Measurements from ENCODE around the gene HHAT. TPM values are rescaled to one million over a fixed set of nuclear protein-coding genes. Genes with fewer than 3 reads are reported as not detected.

The HHAT gene
- polyA plus RNA-seq, 1 donor (not counting 4 experiments of a cell fraction or from before 2014, with no cell fraction given): 3.8 TPM

GRCh38 chr1:210467440-210468043 lies 138.8 kb downstream of the HHAT start:
- Histone ChIP-seq H3K27ac (ENCODE audit: control insufficient read depth, insufficient read depth, low read length) (no peak overlapping the region), H4K20me1 (ENCODE audit: control insufficient read depth, extremely low read depth, insufficient read depth, low read length) (no peaks in the 10 kb centered on the region), H3K9me1 (ENCODE audit: control insufficient read depth, extremely low read depth, insufficient read depth, low read length) (no peaks in the 10 kb centered on the region), H3K27me3 (ENCODE audit: control insufficient read depth, extremely low read depth, insufficient read depth, low read length) (no peaks in the 10 kb centered on the region), H3K4me1 (ENCODE audit: control insufficient read depth, extremely low read depth, insufficient read depth, low read length) (no peaks in the 10 kb centered on the region), H3K36me3 (ENCODE audit: control insufficient read depth in 2 of 2, extremely low read depth in 1 of 2, insufficient read depth in 2 of 2, low read length in 2 of 2) (no peaks in the 10 kb centered on the region), H3K4me2 (ENCODE audit: control insufficient read depth, extremely low read depth, insufficient read depth, low read depth, low read length) (no peak overlapping the region), H3K79me2 (ENCODE audit: control insufficient read depth, insufficient read depth, low read length) (no peaks in the 10 kb centered on the region), H2AFZ (ENCODE audit: control insufficient read depth, low read length) (no peak overlapping the region), H3K9me3 (ENCODE audit: control insufficient read depth, low read depth, low read length) (no peaks in the 10 kb centered on the region), H3K4me3 (ENCODE audit: control insufficient read depth in 2 of 3, extremely low read depth in 1 of 3, insufficient read depth in 2 of 3, low read depth in 1 of 3, low read length in 3 of 3) (no peak overlapping the region), H3K9ac (ENCODE audit: control insufficient read depth, extremely low read depth, insufficient read depth, low read length) (no peak overlapping the region)
- dilution Hi-C loops (cut with MboI; ENCODE audit: extremely low pct_ligation_motif_present, low sequenced_read_pairs): no loop called here
- FAIRE-seq (no peak), DNase-seq (ENCODE audit: low read depth, low spot score) (no peak)
- no peak for TF ChIP-seq CTCF (optimal IDR thresholded peaks at IDR 0.05 in 1 of 3, IDR thresholded peaks at IDR 0.05 in 1 of 3, conservative IDR thresholded peaks at IDR 0.05 in 1 of 3; ENCODE audit: extremely low read depth in 1 of 3, insufficient read depth in 2 of 3, low read length in 3 of 3)
- TF ChIP-seq EZH2 (IDR thresholded peaks at IDR 0.05; ENCODE audit: low read length): no peak

- no peak for TF ChIP-seq CTCF (optimal IDR thresholded peaks at IDR 0.05 in 1 of 3, IDR thresholded peaks at IDR 0.05 in 1 of 3, conservative IDR thresholded peaks at IDR 0.05 in 1 of 3; ENCODE audit: extremely low read depth in 1 of 3, insufficient read depth in 2 of 3, low read length in 3 of 3)
- TF ChIP-seq EZH2 (IDR thresholded peaks at IDR 0.05; ENCODE audit: low read length): no peak
- Histone ChIP-seq H3K4me2 (ENCODE audit: control insufficient read depth, extremely low read depth, insufficient read depth, low read depth, low read length) (no peak overlapping the region), H3K9me3 (ENCODE audit: control insufficient read depth, low read depth, low read length) (no peaks in the 10 kb centered on the region), H3K36me3 (ENCODE audit: control insufficient read depth in 2 of 2, extremely low read depth in 1 of 2, insufficient read depth in 2 of 2, low read length in 2 of 2) (no peaks in the 10 kb centered on the region), H4K20me1 (ENCODE audit: control insufficient read depth, extremely low read depth, insufficient read depth, low read length) (no peaks in the 10 kb centered on the region), H3K9me1 (ENCODE audit: control insufficient read depth, extremely low read depth, insufficient read depth, low read length) (no peaks in the 10 kb centered on the region), H3K4me3 (ENCODE audit: control insufficient read depth in 2 of 3, extremely low read depth in 1 of 3, insufficient read depth in 2 of 3, low read depth in 1 of 3, low read length in 3 of 3) (no peak overlapping the region), H3K27me3 (ENCODE audit: control insufficient read depth, extremely low read depth, insufficient read depth, low read length) (no peaks in the 10 kb centered on the region), H3K9ac (ENCODE audit: control insufficient read depth, extremely low read depth, insufficient read depth, low read length) (no peak overlapping the region), H3K79me2 (ENCODE audit: control insufficient read depth, insufficient read depth, low read length) (no peaks in the 10 kb centered on the region), H3K27ac (ENCODE audit: control insufficient read depth, insufficient read depth, low read length) (no peak overlapping the region), H2AFZ (ENCODE audit: control insufficient read depth, low read length) (no peak overlapping the region), H3K4me1 (ENCODE audit: control insufficient read depth, extremely low read depth, insufficient read depth, low read length) (no peaks in the 10 kb centered on the region)
- dilution Hi-C loops (cut with MboI; ENCODE audit: extremely low pct_ligation_motif_present, low sequenced_read_pairs): no loop called here
- no peak for DNase-seq (ENCODE audit: low read depth, low spot score)
- FAIRE-seq: no peak
Measured at GRCh38 chr1:210469441-210469840, 140.7 kb downstream of the HHAT start.
